Middle frontal gyrus (tissue), 1 donor: Measurements from ENCODE around the gene GNAT2.

ENCODE experiments used
- DNase-seq: peaks from one replicate; pipeline ENCODE4 v3.0.0-alpha.2; 2015; ENCODE audit warnings: low spot score; ENCODE audit errors: extremely low spot score

GNAT2 gene

GRCh38 chr1:109559995-109560394 is 59.4 kb downstream of the GNAT2 start:
- DNase-seq, result no peak

DNA sequence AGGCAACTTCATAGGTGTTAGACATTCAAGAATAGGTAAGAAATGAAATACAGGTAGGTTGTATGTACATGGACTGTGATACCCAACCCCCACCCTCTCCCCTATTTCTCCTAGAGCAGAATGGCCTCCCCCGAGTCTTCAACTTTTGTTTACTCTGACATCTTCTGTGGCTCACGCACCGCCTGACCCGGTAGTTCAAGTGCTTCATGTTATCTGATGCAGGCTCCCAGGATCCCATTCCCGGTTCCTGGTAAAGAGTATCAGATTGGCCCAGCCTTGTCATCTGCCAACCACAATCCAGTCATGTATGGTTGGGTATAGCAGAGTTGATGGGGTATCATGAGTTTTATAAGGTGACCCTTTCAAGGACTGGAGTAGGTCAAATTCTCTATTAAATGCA is 61.9 kb downstream of the GNAT2 start:
- no peak for DNase-seq

DNA sequence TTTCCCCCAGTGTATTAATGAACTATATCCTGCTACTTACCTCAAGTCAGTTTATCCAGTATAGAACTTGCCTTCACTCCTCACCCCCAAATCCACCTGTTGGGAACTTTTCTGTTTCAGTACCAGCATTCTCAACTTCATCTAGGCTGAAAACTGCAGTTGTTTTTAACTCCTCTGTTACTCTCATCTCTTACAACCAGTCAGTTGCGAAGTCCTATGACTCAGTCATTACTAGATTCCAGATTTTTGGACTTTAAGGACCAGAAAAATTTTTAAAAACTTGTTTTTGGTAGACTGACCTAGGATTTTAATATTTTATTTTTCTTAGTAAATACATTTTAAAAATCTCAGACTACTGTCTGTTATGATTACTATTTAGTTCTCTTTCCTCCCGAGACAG is 62.9 kb downstream of the GNAT2 start:
- DNase-seq, result no peak
